CD14-positive monocyte (primary cell): Measurements from ENCODE around the gene HECTD1. TPM values are rescaled to one million over a fixed set of nuclear protein-coding genes. Genes with fewer than 3 reads are reported as not detected.
A peak's percentile ranks its signal among the peaks of the same experiment; 100 is the strongest.

ENCODE experiments used
- DNase-seq, 3 donors: peaks; one replicate each; pipeline ENCODE4 v3.0.0-alpha.2; 2011 to 2022
- H2AFZ ChIP-seq: 2 replicates; pipeline ENCODE4 v1.6.0; 2012; ENCODE audit warnings: mild to moderate bottlenecking, low read depth, low read length, inconsistent platforms; ENCODE audit not compliant: insufficient read depth, poor library complexity, severe bottlenecking
- H3K27ac ChIP-seq, 2 donors: 1 replicate in 1 of 2; 2 replicates in 1 of 2; pipeline ENCODE4 v1.5.1; 2012 to 2013; ENCODE audit warnings: low read length in 2 of 2, control low read depth in 1 of 2, inconsistent platforms in 1 of 2, low read depth in 1 of 2, mild to moderate bottlenecking in 1 of 2
- H3K27me3 ChIP-seq, 2 donors: one replicate each; pipeline versions ENCODE4 v1.6.0 to v1.6.1; 2011 to 2013; ENCODE audit warnings: low read length in 2 of 2; ENCODE audit not compliant: control insufficient read depth in 2 of 2, insufficient read depth in 2 of 2
- H3K36me3 ChIP-seq, 2 donors: replicated peaks in 1 of 2; 1 replicate in 1 of 2; 2 replicates in 1 of 2; pipeline versions ENCODE4 v1.5.1 to v1.6.1; 2012 to 2013; ENCODE audit warnings: low read length in 2 of 2, control low read depth in 1 of 2, inconsistent platforms in 1 of 2, mild to moderate bottlenecking in 1 of 2; ENCODE audit not compliant: insufficient read depth in 2 of 2, control insufficient read depth in 1 of 2
- H3K4me1 ChIP-seq, 2 donors: 1 replicate in 1 of 2; 2 replicates in 1 of 2; pipeline versions ENCODE4 v1.5.1 to v1.6.1; 2012 to 2013; ENCODE audit warnings: low read length in 2 of 2, control low read depth in 1 of 2, inconsistent platforms in 1 of 2, mild to moderate bottlenecking in 1 of 2, moderate library complexity in 1 of 2; ENCODE audit not compliant: insufficient read depth in 2 of 2, control insufficient read depth in 1 of 2
- H3K4me2 ChIP-seq: replicated peaks from 2 replicates; pipeline ENCODE3; 2012; ENCODE audit warnings: low read length, moderate library complexity, mild to moderate bottlenecking; ENCODE audit not compliant: poor library complexity, severe bottlenecking; ENCODE audit errors: extremely low read depth
- H3K4me3 ChIP-seq, 3 experiments: fragments of 200-600 bp in 1 of 3; sonication (generic) in 1 of 3; replicated peaks in 1 of 3; 1 replicate in 2 of 3; 2 replicates in 1 of 3; pipeline ENCODE4 v1.5.1; 2011 to 2013; ENCODE audit warnings: low read length in 3 of 3, mild to moderate bottlenecking in 3 of 3, control low read depth in 2 of 3, low read depth in 2 of 3, inconsistent platforms in 1 of 3, moderate library complexity in 1 of 3
- H3K79me2 ChIP-seq: 2 replicates; pipeline ENCODE4 v1.6.0; 2012; ENCODE audit warnings: mild to moderate bottlenecking, control low read depth, inconsistent platforms, low read length, moderate library complexity; ENCODE audit not compliant: insufficient read depth
- H3K9ac ChIP-seq: 2 replicates; pipeline ENCODE4 v1.6.0; 2017; ENCODE audit warnings: low read length, mild to moderate bottlenecking; ENCODE audit not compliant: insufficient read depth, poor library complexity, severe bottlenecking
- H3K9me3 ChIP-seq, 2 donors: replicated peaks in 1 of 2; 1 replicate in 1 of 2; 2 replicates in 1 of 2; pipeline versions ENCODE4 v1.5.1 to v1.6.1; 2012 to 2013; ENCODE audit warnings: low read length in 2 of 2, control low read depth in 1 of 2; ENCODE audit not compliant: control insufficient read depth in 1 of 2, insufficient read depth in 1 of 2
- H4K20me1 ChIP-seq: 2 replicates; pipeline ENCODE4 v1.6.0; 2012; ENCODE audit warnings: mild to moderate bottlenecking, low read length, control low read depth, moderate library complexity; ENCODE audit not compliant: insufficient read depth
- H3K27ac Mint-ChIP-seq, 7 donors: one replicate each; pipeline ENCODE4 v1.8.0; 2020; ENCODE audit warnings: mild to moderate bottlenecking in 7 of 7, mixed read lengths in 7 of 7, moderate library complexity in 6 of 7, inconsistent platforms in 2 of 7
- H3K27me3 Mint-ChIP-seq, 3 donors: one replicate each; pipeline ENCODE4 v1.8.0; 2021 to 2022; ENCODE audit warnings: low read depth in 3 of 3, mild to moderate bottlenecking in 3 of 3, mixed read lengths in 3 of 3, moderate library complexity in 3 of 3, inconsistent platforms in 1 of 3
- H3K36me3 Mint-ChIP-seq, 2 donors: one replicate each; pipeline ENCODE4 v1.8.0; 2020; ENCODE audit warnings: mixed read lengths in 2 of 2, inconsistent platforms in 1 of 2, mild to moderate bottlenecking in 1 of 2
- H3K4me1 Mint-ChIP-seq: one replicate; pipeline ENCODE4 v1.8.0; 2020; ENCODE audit warnings: mild to moderate bottlenecking, mixed read lengths
- H3K4me3 Mint-ChIP-seq, 2 donors: one replicate each; pipeline ENCODE4 v1.8.0; 2020; ENCODE audit warnings: mild to moderate bottlenecking in 2 of 2, mixed read lengths in 2 of 2, moderate library complexity in 1 of 2
- H3K9me3 Mint-ChIP-seq, 7 donors: one replicate each; pipeline ENCODE4 v1.8.0; 2020 to 2022; ENCODE audit warnings: mixed read lengths in 7 of 7, mild to moderate bottlenecking in 6 of 7, moderate library complexity in 6 of 7, inconsistent platforms in 2 of 7
- WGBS: methylation state at CpG from one replicate; pipeline ENCODE4 v1.1.5; 2013; ENCODE audit warnings: missing lambda C conversion rate; ENCODE audit not compliant: insufficient coverage; 5-methylcytosine and 5-hydroxymethylcytosine counted together
- intact Hi-C, 2 donors: fragments of 100-400 bp; cut with micrococcal nuclease; formaldehyde crosslinking; loops; one replicate each; pipeline versions ENCODE4 v1.15.0 to v1.15.1; 2023
- polyA plus RNA-seq, 3 donors: library from polyadenylated mRNA; depleted of rRNA in 1 of 3; unstranded in 2 of 3; stranded (reverse) in 1 of 3; fragments of 300-500 nt in 2 of 3; fragments of >200 nt in 1 of 3; fragmentation: Illumina TruSeq in 2 of 3; gene quantifications; 1 replicate in 2 of 3; 2 replicates in 1 of 3; pipeline ENCODE4 v1.2.3, GENCODE V29; 2012 to 2021
- TF ChIP-seq, protein P1 (sequence below): fragments of 200-600 bp; IDR thresholded peaks from one replicate; pipeline ENCODE4 v1.8.0; 2022; ENCODE audit warnings: antibody characterized with exemption, mild to moderate bottlenecking

Gene HECTD1
- polyA plus RNA-seq, 3 donors, result 12.7 to 55.9 (median 21.5) TPM

DNA sequence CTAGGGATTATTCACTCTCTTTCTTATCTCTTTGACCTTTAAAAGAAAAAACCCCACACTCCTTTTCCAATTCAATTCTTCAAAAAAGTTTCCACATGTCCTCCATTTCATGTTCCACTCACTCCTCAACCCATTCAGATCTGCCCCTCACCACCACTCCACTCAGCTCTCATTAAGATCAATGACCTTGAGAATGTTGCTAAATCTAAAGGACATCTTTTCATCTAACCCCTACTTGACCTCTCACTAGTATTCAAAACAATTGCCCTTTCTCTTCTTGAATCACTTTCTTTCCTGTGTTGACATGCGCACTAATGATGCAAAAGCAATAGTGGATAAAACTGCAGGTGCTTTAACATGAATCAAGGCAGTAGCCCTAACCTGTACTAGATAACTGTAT, 9.9 kb downstream of the HECTD1 start:
- H3K4me3 Mint-ChIP-seq, result no peak overlapping the region
- peak overlapping the region in 5 of 7 donors; percentile 3 to 82 (median 73) for H3K27ac Mint-ChIP-seq
- DNase-seq, result no peak
- peaks cover 29 to 59% of the 10 kb centered on the region in 2 donors for H3K36me3 Mint-ChIP-seq
- H3K27me3 ChIP-seq, result no peaks in the 10 kb centered on the region
- peaks cover 30 to 54% of the 10 kb centered on the region in 2 donors for H3K36me3 ChIP-seq
- H3K9me3 Mint-ChIP-seq, result no peaks in the 10 kb centered on the region
- H4K20me1 ChIP-seq, result peaks cover 100% of the 10 kb centered on the region
- H3K4me1 ChIP-seq, result peaks cover 18 to 20% of the 10 kb centered on the region in 2 donors
- peaks cover 100% of the 10 kb centered on the region for H3K79me2 ChIP-seq
- no peaks in the 10 kb centered on the region for H3K27me3 Mint-ChIP-seq
- no peak overlapping the region for H3K9ac ChIP-seq
- H3K4me1 Mint-ChIP-seq, result peaks cover 36% of the 10 kb centered on the region
- no peak overlapping the region for H3K27ac ChIP-seq
- H3K4me3 ChIP-seq, result no peak overlapping the region
- H3K4me2 ChIP-seq, result no peak overlapping the region
- no peaks in the 10 kb centered on the region for H3K9me3 ChIP-seq
- intact Hi-C loops, result loop anchor here in 1 of 2 donors (10.0 kb wide), 1 partner anchor 87 kb away; no protein-coding TSS in a partner anchor
- no CpG with 5 or more reads among the region's 1 CpG for WGBS
- TF ChIP-seq, protein P1, sequence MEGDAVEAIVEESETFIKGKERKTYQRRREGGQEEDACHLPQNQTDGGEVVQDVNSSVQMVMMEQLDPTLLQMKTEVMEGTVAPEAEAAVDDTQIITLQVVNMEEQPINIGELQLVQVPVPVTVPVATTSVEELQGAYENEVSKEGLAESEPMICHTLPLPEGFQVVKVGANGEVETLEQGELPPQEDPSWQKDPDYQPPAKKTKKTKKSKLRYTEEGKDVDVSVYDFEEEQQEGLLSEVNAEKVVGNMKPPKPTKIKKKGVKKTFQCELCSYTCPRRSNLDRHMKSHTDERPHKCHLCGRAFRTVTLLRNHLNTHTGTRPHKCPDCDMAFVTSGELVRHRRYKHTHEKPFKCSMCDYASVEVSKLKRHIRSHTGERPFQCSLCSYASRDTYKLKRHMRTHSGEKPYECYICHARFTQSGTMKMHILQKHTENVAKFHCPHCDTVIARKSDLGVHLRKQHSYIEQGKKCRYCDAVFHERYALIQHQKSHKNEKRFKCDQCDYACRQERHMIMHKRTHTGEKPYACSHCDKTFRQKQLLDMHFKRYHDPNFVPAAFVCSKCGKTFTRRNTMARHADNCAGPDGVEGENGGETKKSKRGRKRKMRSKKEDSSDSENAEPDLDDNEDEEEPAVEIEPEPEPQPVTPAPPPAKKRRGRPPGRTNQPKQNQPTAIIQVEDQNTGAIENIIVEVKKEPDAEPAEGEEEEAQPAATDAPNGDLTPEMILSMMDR, result no peak
- no peak overlapping the region for H2AFZ ChIP-seq

DNA sequence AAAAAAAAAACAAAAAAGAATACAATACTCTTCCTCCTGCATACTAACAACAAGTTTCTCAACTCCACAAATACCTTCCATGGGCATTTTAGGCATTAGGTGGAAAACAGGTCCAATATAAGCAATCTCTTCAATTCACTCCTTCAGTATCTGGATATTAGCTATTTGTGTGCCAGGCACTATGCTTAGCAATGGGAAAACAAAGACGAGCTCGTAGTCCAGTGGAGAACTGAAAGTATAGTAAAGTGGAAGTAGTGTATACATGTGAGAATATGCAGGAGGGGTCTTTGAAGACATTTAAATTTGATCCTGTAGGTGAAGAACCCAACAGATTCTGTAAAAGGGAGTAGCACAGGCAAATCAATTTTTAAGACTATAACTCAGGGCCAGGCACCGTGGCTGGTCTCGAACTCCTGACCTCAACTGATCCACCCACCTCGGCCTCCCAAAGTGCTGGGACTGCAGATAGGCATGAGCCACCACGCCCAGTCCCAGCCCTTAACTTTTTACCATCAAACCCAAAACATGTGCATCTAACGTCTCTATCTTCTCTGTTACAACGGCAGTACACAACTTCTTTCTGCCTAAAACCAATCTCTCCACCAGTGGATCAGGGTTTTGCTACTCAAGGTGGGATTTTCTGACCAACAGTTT, 10.6 kb downstream of the HECTD1 start:
- Histone ChIP-seq H3K27me3 (no peaks in the 10 kb centered on the region), H4K20me1 (peaks cover 100% of the 10 kb centered on the region), H3K4me2 (no peak overlapping the region), H3K79me2 (peaks cover 100% of the 10 kb centered on the region), H3K4me1 (peaks cover 18 to 20% of the 10 kb centered on the region in 2 donors), H3K9me3 (no peaks in the 10 kb centered on the region), H2AFZ (no peak overlapping the region), H3K27ac (peak overlapping the region; percentile 22 to 35), H3K4me3 (no peak overlapping the region), H3K36me3 (peaks cover 27 to 53% of the 10 kb centered on the region in 2 donors), H3K9ac (no peak overlapping the region)
- peaks cover 36% of the 10 kb centered on the region for H3K4me1 Mint-ChIP-seq
- intact Hi-C loops, result loop anchor here in 1 of 2 donors (10.0 kb wide), 1 partner anchor 88 kb away; no protein-coding TSS in a partner anchor
- 63% methylated on average over 8 of the region's 8 CpGs for WGBS
- TF ChIP-seq, protein P1, result no peak
- H3K27ac Mint-ChIP-seq, result peak overlapping the region; percentile 27 to 64 (median 42)
- no peaks in the 10 kb centered on the region for H3K27me3 Mint-ChIP-seq
- no peaks in the 10 kb centered on the region for H3K9me3 Mint-ChIP-seq
- H3K36me3 Mint-ChIP-seq, result peaks cover 31 to 59% of the 10 kb centered on the region in 2 donors
- no peak for DNase-seq
- no peak overlapping the region for H3K4me3 Mint-ChIP-seq
